Measurements from ENCODE around the gene MBNL2. TPM values are rescaled to one million over a fixed set of nuclear protein-coding genes. Genes with fewer than 3 reads are reported as not detected.

Gene MBNL2
- total and polyA plus RNA-seq, 2 of the 13 experiments (the other 11 are each of a cell fraction or from before 2014, with no cell fraction given), result 30.8 to 59.0 TPM

GRCh38 chr13:97301382-97302095 is 79.4 kb downstream of the MBNL2 start:
- no peak overlapping the region for H3K27ac ChIP-seq (ENCODE audit: extremely low read length, insufficient read depth, low read length)
- H3K9me3 ChIP-seq (ENCODE audit: low read length), result no peaks in the 10 kb centered on the region
- no peak for FAIRE-seq
- CTCF ChIA-PET (ENCODE audit: low intra/inter-chr PET ratio, low total read pairs), result no interaction called here
- ATAC-seq, result no peak
- TF ChIP-seq HDAC1 (CRISPR knock-in tag; IDR thresholded peaks at IDR 0.05), result no peak
- peak; percentile 63 for TF ChIP-seq RBM22 (optimal IDR thresholded peaks at IDR 0.05; ENCODE audit: low read length)
- in situ Hi-C loops (cut with HindIII; ENCODE audit: extremely low pct_ligation_motif_present, low pct_unique_long_range_greater_than_20kb) (no loop called here), intact Hi-C loops (cut with micrococcal nuclease; ENCODE audit: unreplicated experiment) (no loop called here)
- H3K4me2 ChIP-seq (ENCODE audit: low read depth, low read length), result no peak overlapping the region
- H3K4me3 ChIP-seq (replicated peaks in 1 of 3; ENCODE audit: insufficient read depth in 1 of 3, low read depth in 2 of 3, low read length in 3 of 3), result no peak overlapping the region
- no peak overlapping the region for H3K9ac ChIP-seq (ENCODE audit: insufficient read depth, low read depth, low read length)
- peaks cover 80% of the 10 kb centered on the region for H4K20me1 ChIP-seq (ENCODE audit: insufficient read depth, low read length)
- DNase-seq (ENCODE audit: low spot score), result no peak
- whole genome bisulfite sequencing (ENCODE audit: low lambda C conversion rate), result 94% methylated on average over 3 of the region's 8 CpGs
- no TSS peak for BruUV-seq (replicated peaks)
- H3K27me3 ChIP-seq (ENCODE audit: control insufficient read depth in 1 of 2, insufficient read depth in 2 of 2, low read length in 2 of 2), result no peaks in the 10 kb centered on the region
- peaks cover 90% of the 10 kb centered on the region for H3K4me1 ChIP-seq (ENCODE audit: insufficient read depth, low read length)
- peaks cover 93% of the 10 kb centered on the region for H3K79me2 ChIP-seq (ENCODE audit: insufficient read depth, low read length)
- POLR2A ChIA-PET, result no interaction called here
- no peak overlapping the region for H2AFZ ChIP-seq (ENCODE audit: low read length)
- H3K36me3 ChIP-seq (replicated peaks in 1 of 2; ENCODE audit: control insufficient read depth in 1 of 2, insufficient read depth in 2 of 2, low read length in 2 of 2), result peaks cover 14 to 52% of the 10 kb centered on the region in 2 experiments

GRCh38 chr13:97302611-97303010 is 80.5 kb downstream of the MBNL2 start:
- ATAC-seq (no peak), DNase-seq (ENCODE audit: low spot score) (no peak), FAIRE-seq (no peak)
- ChIA-PET CTCF (ENCODE audit: low intra/inter-chr PET ratio, low total read pairs) (no interaction called here), POLR2A (no interaction called here)
- H3K4me3 ChIP-seq (replicated peaks in 1 of 3; ENCODE audit: insufficient read depth in 1 of 3, low read depth in 2 of 3, low read length in 3 of 3), result no peak overlapping the region
- peaks cover 90% of the 10 kb centered on the region for H3K4me1 ChIP-seq (ENCODE audit: insufficient read depth, low read length)
- in situ Hi-C loops (cut with HindIII; ENCODE audit: extremely low pct_ligation_motif_present, low pct_unique_long_range_greater_than_20kb) (no loop called here), intact Hi-C loops (cut with micrococcal nuclease; ENCODE audit: unreplicated experiment) (no loop called here)
- no TSS peak for BruUV-seq (replicated peaks)
- TF ChIP-seq ZNF251 (CRISPR knock-in tag; IDR thresholded peaks at IDR 0.05) (no peak), POLR2G (IDR thresholded peaks at IDR 0.05; ENCODE audit: low read depth, low read length) (0 out of 2 replicates have a peak, but pooled peaks have one; percentile 15), TBP (CRISPR knock-in tag; IDR thresholded peaks at IDR 0.05) (no peak)
- no peaks in the 10 kb centered on the region for H3K27me3 ChIP-seq (ENCODE audit: control insufficient read depth in 1 of 2, insufficient read depth in 2 of 2, low read length in 2 of 2)
- H3K27ac ChIP-seq (ENCODE audit: extremely low read length, insufficient read depth, low read length), result no peak overlapping the region
- no peak overlapping the region for H3K9ac ChIP-seq (ENCODE audit: insufficient read depth, low read depth, low read length)
- no peak overlapping the region for H3K4me2 ChIP-seq (ENCODE audit: low read depth, low read length)
- no peak overlapping the region for H2AFZ ChIP-seq (ENCODE audit: low read length)
- H3K79me2 ChIP-seq (ENCODE audit: insufficient read depth, low read length), result peaks cover 93% of the 10 kb centered on the region
- H3K36me3 ChIP-seq (replicated peaks in 1 of 2; ENCODE audit: control insufficient read depth in 1 of 2, insufficient read depth in 2 of 2, low read length in 2 of 2), result peaks cover 10 to 42% of the 10 kb centered on the region in 2 experiments
- peaks cover 80% of the 10 kb centered on the region for H4K20me1 ChIP-seq (ENCODE audit: insufficient read depth, low read length)
- no peaks in the 10 kb centered on the region for H3K9me3 ChIP-seq (ENCODE audit: low read length)
- 94% methylated on average over 3 of the region's 3 CpGs for WGBS (ENCODE audit: low lambda C conversion rate)
